ENCODE data around the gene PHLDB3.

DNA sequence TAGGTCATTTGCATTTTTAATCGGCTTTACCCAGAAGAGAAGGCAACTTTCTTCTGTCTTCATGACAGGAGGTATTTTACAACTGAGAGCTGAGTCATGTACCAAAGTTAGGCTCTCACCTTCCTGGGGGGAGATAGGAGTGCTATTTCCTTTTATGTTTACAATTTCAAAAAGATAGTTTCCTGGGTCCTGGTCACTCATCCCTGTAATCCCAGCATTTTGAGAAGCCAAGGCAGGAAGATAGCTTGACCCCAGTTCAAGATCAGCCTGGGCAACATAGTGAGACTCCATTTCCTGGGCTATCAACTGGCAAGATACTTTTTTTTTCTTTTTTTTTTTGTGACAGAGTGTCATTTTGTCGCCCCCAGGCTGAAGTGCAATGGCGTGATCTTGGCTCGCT is 46.7 kb downstream of the PHLDB3 start:
- TF ChIP-seq, protein P1, sequence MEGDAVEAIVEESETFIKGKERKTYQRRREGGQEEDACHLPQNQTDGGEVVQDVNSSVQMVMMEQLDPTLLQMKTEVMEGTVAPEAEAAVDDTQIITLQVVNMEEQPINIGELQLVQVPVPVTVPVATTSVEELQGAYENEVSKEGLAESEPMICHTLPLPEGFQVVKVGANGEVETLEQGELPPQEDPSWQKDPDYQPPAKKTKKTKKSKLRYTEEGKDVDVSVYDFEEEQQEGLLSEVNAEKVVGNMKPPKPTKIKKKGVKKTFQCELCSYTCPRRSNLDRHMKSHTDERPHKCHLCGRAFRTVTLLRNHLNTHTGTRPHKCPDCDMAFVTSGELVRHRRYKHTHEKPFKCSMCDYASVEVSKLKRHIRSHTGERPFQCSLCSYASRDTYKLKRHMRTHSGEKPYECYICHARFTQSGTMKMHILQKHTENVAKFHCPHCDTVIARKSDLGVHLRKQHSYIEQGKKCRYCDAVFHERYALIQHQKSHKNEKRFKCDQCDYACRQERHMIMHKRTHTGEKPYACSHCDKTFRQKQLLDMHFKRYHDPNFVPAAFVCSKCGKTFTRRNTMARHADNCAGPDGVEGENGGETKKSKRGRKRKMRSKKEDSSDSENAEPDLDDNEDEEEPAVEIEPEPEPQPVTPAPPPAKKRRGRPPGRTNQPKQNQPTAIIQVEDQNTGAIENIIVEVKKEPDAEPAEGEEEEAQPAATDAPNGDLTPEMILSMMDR (conservative IDR thresholded peaks at IDR 0.05; ENCODE audit: low read length), result no peak
- no peak for TF ChIP-seq EZH2phosphoT487 (IDR thresholded peaks at IDR 0.05; ENCODE audit: borderline replicate concordance)

All from Loucy (cell line).